ENCODE results near the gene IGFBP3. TPM values are rescaled to one million over a fixed set of nuclear protein-coding genes. Genes with fewer than 3 reads are reported as not detected.
A peak's percentile ranks its signal among the peaks of the same experiment; 100 is the strongest.

IGFBP3 gene
- total and polyA plus RNA-seq, 2 of the 13 experiments (the other 11 are each of a cell fraction or from before 2014, with no cell fraction given) = 57.5 TPM; not detected in 1

GRCh38 chr7:45881759-45882464, 39.2 kb downstream of the IGFBP3 start (continued):
- TF ChIP-seq ELF3 (CRISPR knock-in tag; IDR thresholded peaks at IDR 0.05) (peak; percentile 89; the same call in 1 of the 2 replicates), JDP2 (CRISPR knock-in tag; IDR thresholded peaks at IDR 0.05; ENCODE audit: borderline replicate concordance) (peak; percentile 90; the same call in 1 of the 2 replicates), KAT7 (CRISPR knock-in tag; IDR thresholded peaks at IDR 0.05; ENCODE audit: borderline replicate concordance) (peak; percentile 77), RORA (CRISPR knock-in tag; IDR thresholded peaks at IDR 0.05) (no peak), SKIL (CRISPR knock-in tag; IDR thresholded peaks at IDR 0.05; ENCODE audit: borderline replicate concordance) (peak; percentile 85; the same call in 1 of the 2 replicates), ZNF883 (CRISPR knock-in tag; IDR thresholded peaks at IDR 0.05; ENCODE audit: not compliant biosample characterization) (peak; percentile 36), ZBTB42 (CRISPR knock-in tag; IDR thresholded peaks at IDR 0.05) (no peak), SRY (CRISPR knock-in tag; IDR thresholded peaks at IDR 0.05) (no peak), KAT8 (CRISPR knock-in tag; IDR thresholded peaks at IDR 0.05) (peak; percentile 90), ZNF280D (CRISPR knock-in tag; IDR thresholded peaks at IDR 0.05) (peak; percentile 96), NPAS2 (CRISPR knock-in tag; IDR thresholded peaks at IDR 0.05; ENCODE audit: borderline replicate concordance) (no peak), AGO1 (IDR thresholded peaks at IDR 0.05; ENCODE audit: low read depth, low read length, poor library complexity, severe bottlenecking) (no peak), E2F1 (CRISPR knock-in tag; IDR thresholded peaks at IDR 0.05) (no peak), FLYWCH1 (CRISPR knock-in tag; IDR thresholded peaks at IDR 0.05) (no peak), ZNF816 (CRISPR knock-in tag; IDR thresholded peaks at IDR 0.05; ENCODE audit: borderline replicate concordance) (no peak), NFYC (CRISPR knock-in tag; IDR thresholded peaks at IDR 0.05) (no peak), ZNF572 (CRISPR knock-in tag; IDR thresholded peaks at IDR 0.05) (no peak), ZBTB2 (CRISPR knock-in tag; IDR thresholded peaks at IDR 0.05; ENCODE audit: low read depth) (0 out of 2 replicates have a peak, but pooled peaks have one; percentile 28), ERF (CRISPR knock-in tag; IDR thresholded peaks at IDR 0.05) (peak; percentile 90), TBP (CRISPR knock-in tag; IDR thresholded peaks at IDR 0.05) (no peak; the same call in 1 of the 2 replicates), IKZF4 (CRISPR knock-in tag; IDR thresholded peaks at IDR 0.05; ENCODE audit: borderline replicate concordance, low read depth, not compliant biosample characterization) (no peak), SIN3A (IDR thresholded peaks at IDR 0.05; ENCODE audit: borderline replicate concordance, low read depth, low read length) (no peak)

Measured in HepG2 (cell line).